Frontal cortex (tissue), 4 donors: Measurements from ENCODE around the gene RAB13. TPM values are rescaled to one million over a fixed set of nuclear protein-coding genes. Genes with fewer than 3 reads are reported as not detected.

Experiments
- DNase-seq, 2 donors: peaks; one replicate each; pipeline ENCODE4 v3.0.0; 2012; ENCODE audit warnings: low spot score in 2 of 2
- FAIRE-seq: peaks from 2 replicates; lab custom pipeline; 2012; peaks lifted over from hg19 to GRCh38; lab: Jason Lieb, UNC
- small RNA-seq: library from RNA; depleted of rRNA; stranded (forward); fragments of <200 nt; gene quantifications from one replicate; pipeline ENCODE3, GENCODE V24; 2014
- total RNA-seq: library from RNA; depleted of rRNA; stranded (reverse); fragments of >200 nt; gene quantifications from one replicate; pipeline ENCODE4 v1.2.3, GENCODE V29; 2014
- donor health status: control.
- donor health status: control.
- donor health status: control.

The RAB13 gene
- total RNA-seq, 1 donor from 2014 or later = 3.7 TPM

- DNase-seq (no peak), FAIRE-seq (no peak)
These were observed 47.1 kb downstream of the RAB13 start for GRCh38 chr1:153938996-153939395.

GRCh38 chr1:153937331-153937730 is 48.8 kb downstream of the RAB13 start:
- FAIRE-seq (no peak), DNase-seq (no peak)

- no peak for FAIRE-seq
- no peak for DNase-seq
These were observed 49.9 kb downstream of the RAB13 start for GRCh38 chr1:153936011-153936802.

- DNase-seq = no peak
- no peak for FAIRE-seq
These were observed 51.4 kb downstream of the RAB13 start for GRCh38 chr1:153934746-153935145.

- FAIRE-seq (no peak), DNase-seq (no peak)
These were observed 52.2 kb downstream of the RAB13 start for GRCh38 chr1:153933955-153934354.

- DNase-seq (no peak), FAIRE-seq (no peak)
These were observed 52.7 kb downstream of the RAB13 start for GRCh38 chr1:153933430-153933829.

- no peak for FAIRE-seq
- DNase-seq = no peak
These were observed 53.7 kb downstream of the RAB13 start for GRCh38 chr1:153932156-153933131.

Small RNA genes within 50 kb of the gene (small RNA-seq; reads per million reads assigned to genes)
- gene MIR6737 = 0.08 reads per million

Other genes starting within 250 kb of the RAB13 start
- 14.7 TPM for gene SLC27A3, start 210.9 kb downstream of the RAB13 start, total RNA-seq
- 15.5 TPM for gene GATAD2B, start 63.4 kb downstream of the RAB13 start, total RNA-seq
- 16.3 TPM for gene DENND4B, start 39.6 kb downstream of the RAB13 start, total RNA-seq
- gene CRTC2, start 27.7 kb downstream of the RAB13 start, total RNA-seq = 2.4 TPM
- 24.1 TPM for gene SLC39A1, start 22.8 kb downstream of the RAB13 start, total RNA-seq
- gene CREB3L4, start 18.4 kb downstream of the RAB13 start, total RNA-seq = 7.7 TPM
- 57.5 TPM for gene JTB, start 8.7 kb downstream of the RAB13 start, total RNA-seq
- gene RPS27, start 4.4 kb upstream of the RAB13 start, total RNA-seq = 2,198 TPM
- gene NUP210L, start 168.7 kb upstream of the RAB13 start, total RNA-seq = 0.41 TPM
- gene TPM3, start 205.8 kb upstream of the RAB13 start, total RNA-seq = 245 TPM
- gene CFAP141, start 220.0 kb upstream of the RAB13 start, total RNA-seq = not detected
- 35.5 TPM for gene UBAP2L, start 234.6 kb upstream of the RAB13 start, total RNA-seq